Lung microvascular endothelial cell (primary cell): ENCODE results near the gene DCAF8. TPM values are rescaled to one million over a fixed set of nuclear protein-coding genes. Genes with fewer than 3 reads are reported as not detected.
"Not testable (repeated sequence)": the region's sequence is repeated elsewhere in the genome, so short reads cannot be mapped to it uniquely, and the experiment has no call there.

Source experiments
- DNase-seq, 2 donors: peaks; one replicate each; pipeline versions ENCODE4 v3.0.0 to v3.0.0-alpha.2; 2010; ENCODE audit warnings: low read depth in 2 of 2
- total RNA-seq: library from RNA; depleted of rRNA; stranded (reverse); fragments of >200 nt; gene quantifications from 2 replicates; pipeline ENCODE4 v1.2.1, GENCODE V29; 2014

Gene DCAF8
- 46.6 and 51.6 TPM in 2 replicates for total RNA-seq

- DNase-seq = peak; percentile 97 to 98
These were observed at the start of gene DCAF8 for GRCh38 chr1:160261893-160262794. Gene DCAF8, minus strand, starts transcription at chr1:160262549. Its CDS starts 18,541 bp downstream, at chr1:160244008.

- no peak for DNase-seq
These were observed 47.2 kb upstream of the DCAF8 start for GRCh38 chr1:160309571-160309970.

- DNase-seq = no peak
These were observed 46.8 kb upstream of the DCAF8 start for GRCh38 chr1:160309185-160309557.

- no peak for DNase-seq
These were observed 46.3 kb upstream of the DCAF8 start for GRCh38 chr1:160308451-160309184.

- DNase-seq = no peak
These were observed 44.9 kb upstream of the DCAF8 start for GRCh38 chr1:160307118-160307791.

- no peak for DNase-seq
These were observed 37.8 kb upstream of the DCAF8 start for GRCh38 chr1:160300173-160300572.

- no peak for DNase-seq
These were observed 33.7 kb upstream of the DCAF8 start for GRCh38 chr1:160296036-160296435.

- no peak for DNase-seq
These were observed 30.9 kb upstream of the DCAF8 start for GRCh38 chr1:160293020-160293968.

- DNase-seq = peak; percentile 79 to 84
These were observed 29.2 kb upstream of the DCAF8 start for GRCh38 chr1:160291248-160292220.

GRCh38 chr1:160287769-160288168, 25.4 kb upstream of the DCAF8 start:
- not testable (repeated sequence) for DNase-seq

- no peak for DNase-seq
These were observed 23.2 kb upstream of the DCAF8 start for GRCh38 chr1:160285506-160285905.

GRCh38 chr1:160284782-160285344, 22.5 kb upstream of the DCAF8 start, which contains the start of gene PEX19:
Gene PEX19, minus strand, starts transcription at chr1:160285133. Its CDS starts 9 bp downstream, at chr1:160285124.
- DNase-seq = peak; percentile 96

- DNase-seq = peak; percentile 54 to 69
These were observed 22.0 kb upstream of the DCAF8 start for GRCh38 chr1:160284220-160284781.

GRCh38 chr1:160282807-160283206, 20.5 kb upstream of the DCAF8 start:
- no peak for DNase-seq

GRCh38 chr1:160277987-160278386, 15.6 kb upstream of the DCAF8 start:
- DNase-seq = no peak

- no peak for DNase-seq
These were observed 15.0 kb upstream of the DCAF8 start for GRCh38 chr1:160277330-160277729.

GRCh38 chr1:160271025-160271424, 8.7 kb upstream of the DCAF8 start:
- DNase-seq = no peak

GRCh38 chr1:160267284-160267991, 5.1 kb upstream of the DCAF8 start:
- no peak for DNase-seq
